Erythroblast (primary cell): ENCODE results near the gene ECE2.
A peak's percentile ranks its signal among the peaks of the same experiment; 100 is the strongest.

Experiments
- GATA1 ChIP-seq: IDR thresholded peaks from 2 replicates; pipeline ENCODE4 v1.6.1; 2011; ENCODE audit warnings: low read depth, mild to moderate bottlenecking, control low read depth, low read length, moderate library complexity
- POLR2A ChIP-seq: IDR thresholded peaks from 2 replicates; pipeline ENCODE4 v1.6.1; 2011; ENCODE audit warnings: mild to moderate bottlenecking, low read length

- TF ChIP-seq POLR2A (peak; percentile 7), GATA1 (no peak)
Observed at GRCh38 chr3:184241141-184241446, 34.7 kb upstream of the ECE2 start.
